SK-N-SH (cell line): ENCODE measurements around the gene ACO1.

ENCODE experiments used
- CTCF ChIP-seq: fragments of 200-600 bp; sonication (generic); IDR thresholded peaks from 2 replicates; pipeline ENCODE4 v1.6.1; 2017; ENCODE audit warnings: antibody characterized with exemption, mild to moderate bottlenecking, moderate library complexity
- EP300 ChIP-seq, 2 experiments: IDR thresholded peaks; 2 replicates each; pipeline versions ENCODE4 v1.4.0 to v1.6.1; 2012; ENCODE audit warnings: borderline replicate concordance in 1 of 2, low read depth in 1 of 2, low read length in 1 of 2
- FOXM1 ChIP-seq: IDR thresholded peaks from 2 replicates; pipeline ENCODE4 v1.4.0; 2012; ENCODE audit warnings: low read depth, mild to moderate bottlenecking
- GABPA ChIP-seq: IDR thresholded peaks from 2 replicates; pipeline ENCODE4 v1.4.0; 2012; ENCODE audit warnings: low read depth, mild to moderate bottlenecking
- GATA2 ChIP-seq: sonication (generic); formaldehyde crosslinking; IDR thresholded peaks from 2 replicates; pipeline ENCODE4 v1.5.0; 2020; ENCODE audit warnings: mild to moderate bottlenecking, missing genetic modification reagents
- JUND ChIP-seq: IDR thresholded peaks from 2 replicates; pipeline ENCODE4 v1.4.0; 2012
- MAX ChIP-seq: IDR thresholded peaks from 2 replicates; pipeline ENCODE4 v1.4.0; 2012; ENCODE audit warnings: low read depth
- NRF1 ChIP-seq: IDR thresholded peaks from 2 replicates; pipeline ENCODE4 v1.6.1; 2012; ENCODE audit warnings: low read depth, mild to moderate bottlenecking, low read length
- POLR2AphosphoS5 ChIP-seq: IDR thresholded peaks from 2 replicates; pipeline ENCODE4 v1.6.1; 2012; ENCODE audit warnings: low read depth, low read length
- RAD21 ChIP-seq: IDR thresholded peaks from 2 replicates; pipeline ENCODE4 v1.6.1; 2012; ENCODE audit warnings: mild to moderate bottlenecking, low read length
- REST ChIP-seq: IDR thresholded peaks from 2 replicates; pipeline ENCODE4 v1.6.1; 2012; ENCODE audit warnings: mild to moderate bottlenecking, low read depth, low read length, moderate library complexity
- RFX5 ChIP-seq: IDR thresholded peaks from 2 replicates; pipeline ENCODE4 v1.6.1; 2012; ENCODE audit warnings: mild to moderate bottlenecking, improper control_type of control experiment, low read length
- TEAD4 ChIP-seq: IDR thresholded peaks from 2 replicates; pipeline ENCODE4 v1.4.0; 2012; ENCODE audit warnings: mild to moderate bottlenecking, borderline replicate concordance; ENCODE audit not compliant: insufficient read depth
- USF2 ChIP-seq: fragments of 150-350 bp; IDR thresholded peaks from 2 replicates; pipeline ENCODE4 v1.6.1; 2017; ENCODE audit warnings: antibody characterized with exemption, low read length, low read depth, borderline replicate concordance

- no peak for TF ChIP-seq POLR2AphosphoS5
- no peak for TF ChIP-seq RAD21
- TF ChIP-seq REST = no peak
- TF ChIP-seq EP300 (IDR thresholded peaks at IDR 0.05; ENCODE audit: borderline replicate concordance in 1 of 2, low read depth in 1 of 2, low read length in 1 of 2) = no peak
- no peak for TF ChIP-seq MAX
- TF ChIP-seq JUND = no peak
- no peak for TF ChIP-seq CTCF
- TF ChIP-seq FOXM1 = no peak
- no peak for TF ChIP-seq NRF1
- no peak for TF ChIP-seq USF2
- TF ChIP-seq RFX5 = no peak
- no peak for TF ChIP-seq GATA2 (CRISPR knock-in tag)
- no peak for TF ChIP-seq TEAD4
- TF ChIP-seq GABPA = no peak
Observed at GRCh38 chr9:32398207-32398606, 13.8 kb downstream of the ACO1 start.
